HepG2 (cell line): Measurements from ENCODE around the gene MICB. TPM values are rescaled to one million over a fixed set of nuclear protein-coding genes. Genes with fewer than 3 reads are reported as not detected.

Experiments
- ATAC-seq: fragments of 200-7000 bp; cut with Tn5 transposase; 3 replicates; pipeline ENCODE4 v1.9.1; 2020; ENCODE audit warnings: mild to moderate bottlenecking, moderate library complexity
- BruUV-seq: library from RNA; stranded (reverse); fragments of 400-500 nt; replicated peaks from 2 replicates; lab custom pipeline; 2021; lab: Mats Ljungman, UMichigan
- CTCF ChIA-PET: fragments of 300-600 bp; formaldehyde crosslinking; extraction: SDS; loops from one replicate; lab custom pipeline; 2021; ENCODE audit warnings: low total read pairs, inconsistent platforms, low intra/inter-chr PET ratio; lab: Yijun Ruan, JAX
- POLR2A ChIA-PET: fragments of 350-600 bp; sonication (Branson Sonifier 250); formaldehyde crosslinking; loops from one replicate; lab custom pipeline; 2020; ENCODE audit warnings: antibody characterized with exemption, inconsistent platforms; lab: Yijun Ruan, JAX
- DNase-seq: peaks from one replicate; pipeline ENCODE4 v3.0.0-alpha.2; 2015; ENCODE audit warnings: low spot score
- FAIRE-seq: peaks from 3 replicates; lab custom pipeline; 2011; peaks lifted over from hg19 to GRCh38; lab: Jason Lieb, UNC
- H2AFZ ChIP-seq: one replicate; pipeline ENCODE4 v1.6.1; 2011; ENCODE audit warnings: low read length, inconsistent platforms
- H3K27ac ChIP-seq: fragments of 300-600 bp; 3 replicates; pipeline ENCODE4 v1.8.0; 2011; ENCODE audit warnings: mixed run types, mild to moderate bottlenecking, mixed read lengths, low read length, inconsistent platforms; ENCODE audit not compliant: insufficient read depth; ENCODE audit errors: extremely low read length
- H3K27me3 ChIP-seq, 2 experiments: fragments of 200-600 bp in 1 of 2; 2 replicates in 1 of 2; 3 replicates in 1 of 2; pipeline versions ENCODE4 v1.6.0 to v1.8.0; 2011; ENCODE audit warnings: low read length in 2 of 2, mild to moderate bottlenecking in 2 of 2, moderate library complexity in 2 of 2, inconsistent platforms in 1 of 2; ENCODE audit not compliant: insufficient read depth in 2 of 2, control insufficient read depth in 1 of 2
- H3K36me3 ChIP-seq, 2 experiments: fragments of 200-600 bp in 1 of 2; replicated peaks in 1 of 2; 2 replicates in 1 of 2; 3 replicates in 1 of 2; pipeline versions ENCODE4 v1.5.1 to v1.8.0; 2011; ENCODE audit warnings: low read length in 2 of 2, inconsistent platforms in 1 of 2; ENCODE audit not compliant: insufficient read depth in 2 of 2, control insufficient read depth in 1 of 2
- H3K4me1 ChIP-seq: 2 replicates; pipeline ENCODE4 v1.5.1; 2012; ENCODE audit warnings: low read length, inconsistent platforms; ENCODE audit not compliant: insufficient read depth
- H3K4me2 ChIP-seq: 2 replicates; pipeline ENCODE4 v1.6.0; 2011; ENCODE audit warnings: low read depth, low read length, inconsistent platforms
- H3K4me3 ChIP-seq, 3 experiments: fragments of 200-600 bp in 1 of 3; sonication (generic), shearing (Covaris generic) in 1 of 3; replicated peaks in 1 of 3; 2 replicates each; pipeline ENCODE4 v1.5.1; 2011 to 2016; ENCODE audit warnings: low read length in 3 of 3, inconsistent platforms in 2 of 3, low read depth in 2 of 3, mild to moderate bottlenecking in 2 of 3, control low read depth in 1 of 3, mixed read lengths in 1 of 3; ENCODE audit not compliant: insufficient read depth in 1 of 3
- H3K79me2 ChIP-seq: one replicate; pipeline ENCODE4 v1.6.1; 2011; ENCODE audit warnings: low read length, inconsistent platforms; ENCODE audit not compliant: insufficient read depth
- H3K9ac ChIP-seq: 2 replicates; pipeline ENCODE4 v1.6.0; 2011; ENCODE audit warnings: mild to moderate bottlenecking, low read depth, low read length, inconsistent platforms; ENCODE audit not compliant: insufficient read depth
- H3K9me3 ChIP-seq: 2 replicates; pipeline ENCODE4 v1.5.1; 2012; ENCODE audit warnings: mild to moderate bottlenecking, low read length
- H4K20me1 ChIP-seq: 2 replicates; pipeline ENCODE4 v1.6.0; 2011; ENCODE audit warnings: inconsistent platforms, mild to moderate bottlenecking, low read length, moderate library complexity; ENCODE audit not compliant: insufficient read depth
- ARID2 ChIP-seq: sonication (generic); formaldehyde crosslinking; IDR thresholded peaks from 2 replicates; pipeline ENCODE4 v1.8.1; 2022; ENCODE audit warnings: mild to moderate bottlenecking, missing genetic modification reagents, borderline replicate concordance
- GMEB2 ChIP-seq: IDR thresholded peaks from 2 replicates; pipeline ENCODE4 v1.6.1; 2016; ENCODE audit warnings: missing biosample characterization, missing genetic modification reagents, low read depth
- HMGXB4 ChIP-seq, 2 experiments: sonication (generic) in 1 of 2; formaldehyde crosslinking in 1 of 2; IDR thresholded peaks; 2 replicates each; pipeline versions ENCODE4 v1.4.0 to v1.6.1; 2018 to 2020; ENCODE audit warnings: missing genetic modification reagents in 2 of 2, borderline replicate concordance in 1 of 2, low read depth in 1 of 2, mild to moderate bottlenecking in 1 of 2, missing biosample characterization in 1 of 2
- KDM1A ChIP-seq: IDR thresholded peaks from 2 replicates; pipeline ENCODE4 v1.6.1; 2016; ENCODE audit warnings: missing compliant biosample characterization
- KLF13 ChIP-seq: sonication (generic); formaldehyde crosslinking; IDR thresholded peaks from 2 replicates; pipeline ENCODE4 v1.4.0; 2020; ENCODE audit warnings: mild to moderate bottlenecking, missing genetic modification reagents
- MATR3 ChIP-seq: sonication (generic); formaldehyde crosslinking; IDR thresholded peaks from 2 replicates; pipeline ENCODE4 v1.4.0; 2020; ENCODE audit warnings: missing genetic modification reagents
- MYNN ChIP-seq: sonication (generic); formaldehyde crosslinking; IDR thresholded peaks from 2 replicates; pipeline ENCODE4 v1.4.0; 2020; ENCODE audit warnings: mild to moderate bottlenecking, low read depth, missing genetic modification reagents
- PHF20 ChIP-seq: sonication (generic); formaldehyde crosslinking; IDR thresholded peaks from 2 replicates; pipeline ENCODE4 v1.5.0; 2020; ENCODE audit warnings: mild to moderate bottlenecking, missing genetic modification reagents
- SRY ChIP-seq: sonication (generic); formaldehyde crosslinking; IDR thresholded peaks from 2 replicates; pipeline ENCODE4 v1.8.0; 2022; ENCODE audit warnings: mild to moderate bottlenecking, missing genetic modification reagents
- TAF15 ChIP-seq: fragments of 200-400 bp; formaldehyde crosslinking; IDR thresholded peaks from one replicate; pipeline ENCODE4 v1.6.1; 2018; ENCODE audit warnings: mild to moderate bottlenecking, low read depth, low read length; ENCODE audit not compliant: poor library complexity, severe bottlenecking
- ZBTB10 ChIP-seq: sonication (generic); formaldehyde crosslinking; IDR thresholded peaks from 2 replicates; pipeline ENCODE4 v1.4.0; 2020; ENCODE audit warnings: missing genetic modification reagents, borderline replicate concordance
- ZFP90 ChIP-seq: sonication (generic); formaldehyde crosslinking; IDR thresholded peaks from 2 replicates; pipeline ENCODE4 v1.8.0; 2022; ENCODE audit warnings: missing genetic modification reagents, mild to moderate bottlenecking, inconsistent platforms, borderline replicate concordance
- ZNF350 ChIP-seq: sonication (generic); formaldehyde crosslinking; IDR thresholded peaks from 2 replicates; pipeline ENCODE4 v1.4.0; 2020; ENCODE audit warnings: mild to moderate bottlenecking, low read depth, missing genetic modification reagents, borderline replicate concordance
- ZNF460 ChIP-seq: sonication (generic); formaldehyde crosslinking; IDR thresholded peaks from 2 replicates; pipeline ENCODE4 v1.5.1; 2020; ENCODE audit warnings: missing genetic modification reagents, mild to moderate bottlenecking, borderline replicate concordance
- ZNF496 ChIP-seq: sonication (generic); formaldehyde crosslinking; IDR thresholded peaks from 2 replicates; pipeline ENCODE4 v1.8.1; 2023; ENCODE audit warnings: mild to moderate bottlenecking, moderate library complexity, missing genetic modification reagents; ENCODE audit not compliant: insufficient replicate concordance
- ZNF709 ChIP-seq: sonication (generic); formaldehyde crosslinking; IDR thresholded peaks from 2 replicates; pipeline ENCODE4 v1.5.0; 2020; ENCODE audit warnings: mild to moderate bottlenecking, missing genetic modification reagents
- ZNF713 ChIP-seq: sonication (generic); formaldehyde crosslinking; IDR thresholded peaks from 2 replicates; pipeline ENCODE4 v1.4.0; 2020; ENCODE audit warnings: mild to moderate bottlenecking, missing genetic modification reagents
- ZNF724P ChIP-seq: sonication (generic); formaldehyde crosslinking; IDR thresholded peaks from 2 replicates; pipeline ENCODE4 v1.8.0; 2022; ENCODE audit warnings: missing genetic modification reagents, borderline replicate concordance
- ZNF747 ChIP-seq: sonication (generic); formaldehyde crosslinking; IDR thresholded peaks from 2 replicates; pipeline ENCODE4 v1.8.1; 2023; ENCODE audit warnings: missing genetic modification reagents, mild to moderate bottlenecking, borderline replicate concordance
- WGBS: methylation state at CpG from one replicate; pipeline ENCODE4 v1.1.6; 2017; ENCODE audit warnings: low lambda C conversion rate; 5-methylcytosine and 5-hydroxymethylcytosine counted together
- in situ Hi-C: cut with HindIII; loops from 2 replicates; pipeline ENCODE4 v1.10.0; 2017; ENCODE audit warnings: low pct_unique_long_range_greater_than_20kb; ENCODE audit not compliant: extremely low pct_ligation_motif_present
- intact Hi-C: fragments of 100-400 bp; cut with micrococcal nuclease; formaldehyde crosslinking; loops from one replicate; pipeline ENCODE4 v1.10.0; 2022; ENCODE audit not compliant: unreplicated experiment
- polyA plus RNA-seq, 8 experiments: library from polyadenylated mRNA; depleted of rRNA in 3 of 8; stranded (reverse) in 7 of 8; unstranded in 1 of 8; fragments of >200 nt; fragmentation: Illumina TruSeq in 4 of 8; extraction: Trizol in 4 of 8; gene quantifications; 2 replicates each; pipeline versions ENCODE4 v1.2.1 to v1.2.3, GENCODE V29; 2011 to 2016; ENCODE audit warnings: low read depth in 4 of 8, missing spikeins in 1 of 8, mixed read lengths in 1 of 8; ENCODE audit not compliant: insufficient read depth in 1 of 8
- total RNA-seq, 5 experiments: library from RNA; depleted of rRNA; stranded (reverse); fragments of >200 nt; fragmentation: Illumina TruSeq; extraction: Trizol; gene quantifications; 2 replicates each; pipeline ENCODE4 v1.2.3, GENCODE V29; 2016; ENCODE audit warnings: low read depth in 1 of 5

The MICB gene
- total and polyA plus RNA-seq, 2 of the 13 experiments (the other 11 are each of a cell fraction or from before 2014, with no cell fraction given), result 12.5 to 12.8 TPM

- POLR2A ChIA-PET, result no interaction called here
These were observed 12.9 kb upstream of the MICB start for GRCh38 chr6:31485055-31485454.

More at GRCh38 chr6:31485055-31485454, 12.9 kb upstream of the MICB start:
- peaks cover 5 to 19% of the 10 kb centered on the region in 2 experiments; a peak in 3 of 5 replicates for H3K27me3 ChIP-seq
- no peak for FAIRE-seq
- in situ Hi-C loops, result no loop called here
- no peak for ATAC-seq
- H3K4me1 ChIP-seq, result peaks cover 22% of the 10 kb centered on the region
- no peak overlapping the region for H3K27ac ChIP-seq
- TF ChIP-seq TAF15, result no peak
- TF ChIP-seq ZNF496 (CRISPR knock-in tag), result no peak
- no peak for TF ChIP-seq SRY (CRISPR knock-in tag)
- no peak for TF ChIP-seq ZNF747 (CRISPR knock-in tag)
- no peak for TF ChIP-seq PHF20 (CRISPR knock-in tag)
- no peak for TF ChIP-seq ZNF713 (CRISPR knock-in tag)
- TF ChIP-seq ZNF724P, result no peak
- TF ChIP-seq ZNF460 (CRISPR knock-in tag), result no peak
- TF ChIP-seq GMEB2 (CRISPR knock-in tag), result no peak
- no peak for TF ChIP-seq KLF13 (CRISPR knock-in tag)
- no peak for TF ChIP-seq KDM1A (CRISPR knock-in tag)
- TF ChIP-seq HMGXB4 (CRISPR knock-in tag; IDR thresholded peaks at IDR 0.05; ENCODE audit: borderline replicate concordance in 1 of 2, low read depth in 1 of 2), result no peak
- no peak for TF ChIP-seq MATR3 (CRISPR knock-in tag)
- no peak for TF ChIP-seq ZNF350 (CRISPR knock-in tag)
- TF ChIP-seq ZBTB10, result no peak
- TF ChIP-seq MYNN (CRISPR knock-in tag), result no peak
- TF ChIP-seq ZNF709 (CRISPR knock-in tag), result no peak
- no peak for TF ChIP-seq ARID2 (CRISPR knock-in tag)
- no peak for TF ChIP-seq ZFP90 (CRISPR knock-in tag)
- H3K9ac ChIP-seq, result no peak overlapping the region
- no peaks in the 10 kb centered on the region for H4K20me1 ChIP-seq
- BruUV-seq, result no TSS peak
- no peak overlapping the region for H3K4me3 ChIP-seq
- DNase-seq, result no peak
- CTCF ChIA-PET, result no interaction called here
- H3K4me2 ChIP-seq, result no peak overlapping the region
- no peaks in the 10 kb centered on the region for H3K9me3 ChIP-seq
- H2AFZ ChIP-seq, result no peak overlapping the region
- intact Hi-C loops, result loop anchor here (5.0 kb wide), 1 partner anchor 93 kb away; no protein-coding TSS in a partner anchor
- no peaks in the 10 kb centered on the region for H3K36me3 ChIP-seq
- 78% methylated on average over 1 of the region's 1 CpG for WGBS
- no peaks in the 10 kb centered on the region for H3K79me2 ChIP-seq
